ENCODE results near the gene VASP. TPM values are rescaled to one million over a fixed set of nuclear protein-coding genes. Genes with fewer than 3 reads are reported as not detected.

VASP gene
- total and polyA plus RNA-seq, 9 of the 15 experiments (the other 6 are each of a cell fraction or from before 2014, with no cell fraction given), result 16.7 to 261 (median 112) TPM

DNA sequence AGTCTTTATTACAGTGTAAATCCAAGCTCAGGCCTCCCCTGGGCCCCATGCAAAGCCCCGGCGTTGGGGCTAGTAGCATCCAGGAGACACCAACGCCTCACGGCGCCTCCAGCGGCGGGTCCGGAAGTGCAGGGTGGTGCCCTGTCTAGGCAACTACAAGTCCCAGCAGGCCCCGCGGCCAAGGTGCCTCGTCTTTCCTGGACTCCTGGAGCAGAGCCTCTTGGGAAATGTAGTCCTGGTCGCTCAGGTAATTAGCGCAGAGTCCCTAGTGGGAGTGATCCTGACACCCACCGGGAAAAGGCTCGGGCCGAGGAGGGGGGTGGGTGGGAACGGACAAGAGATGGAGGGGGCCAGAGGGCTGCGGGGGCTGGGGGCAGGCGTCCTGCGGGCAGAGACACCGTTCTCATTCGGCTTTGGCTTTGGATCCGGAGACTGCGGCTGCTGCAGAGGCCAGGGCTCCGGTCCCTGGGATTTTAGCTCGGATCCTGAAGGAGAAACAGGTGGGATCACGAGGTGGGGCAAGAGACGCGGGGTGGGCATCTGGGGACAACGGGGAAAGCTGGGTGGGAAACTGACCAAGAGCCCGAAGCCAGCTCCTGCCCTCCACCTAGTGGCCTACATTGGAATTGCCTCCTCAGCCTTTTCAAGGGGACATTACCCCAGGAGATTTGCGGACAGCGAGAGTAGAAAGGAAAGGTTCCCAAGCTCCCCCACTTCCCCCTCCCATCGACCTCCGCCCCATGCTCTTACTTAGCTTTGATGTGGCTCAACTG lies 21.8 kb upstream of the VASP start (continued):
- no peak for TF ChIP-seq HBP1 (CRISPR knock-in tag; IDR thresholded peaks at IDR 0.05)
- peak; percentile 60; the same call in 1 of the 2 replicates for TF ChIP-seq REST (IDR thresholded peaks at IDR 0.05; ENCODE audit: borderline replicate concordance)
- no peak for TF ChIP-seq REST (CRISPR knock-in tag; IDR thresholded peaks at IDR 0.05; ENCODE audit: low read depth)
- no peak for TF ChIP-seq MEF2D (tag; conservative IDR thresholded peaks at IDR 0.05; ENCODE audit: low read depth)
- TF ChIP-seq SMARCB1 (IDR thresholded peaks at IDR 0.05; ENCODE audit: insufficient read length, low read depth), result no peak
- no peak for TF ChIP-seq ZNF232 (CRISPR knock-in tag; IDR thresholded peaks at IDR 0.05)
- TF ChIP-seq, protein P1, sequence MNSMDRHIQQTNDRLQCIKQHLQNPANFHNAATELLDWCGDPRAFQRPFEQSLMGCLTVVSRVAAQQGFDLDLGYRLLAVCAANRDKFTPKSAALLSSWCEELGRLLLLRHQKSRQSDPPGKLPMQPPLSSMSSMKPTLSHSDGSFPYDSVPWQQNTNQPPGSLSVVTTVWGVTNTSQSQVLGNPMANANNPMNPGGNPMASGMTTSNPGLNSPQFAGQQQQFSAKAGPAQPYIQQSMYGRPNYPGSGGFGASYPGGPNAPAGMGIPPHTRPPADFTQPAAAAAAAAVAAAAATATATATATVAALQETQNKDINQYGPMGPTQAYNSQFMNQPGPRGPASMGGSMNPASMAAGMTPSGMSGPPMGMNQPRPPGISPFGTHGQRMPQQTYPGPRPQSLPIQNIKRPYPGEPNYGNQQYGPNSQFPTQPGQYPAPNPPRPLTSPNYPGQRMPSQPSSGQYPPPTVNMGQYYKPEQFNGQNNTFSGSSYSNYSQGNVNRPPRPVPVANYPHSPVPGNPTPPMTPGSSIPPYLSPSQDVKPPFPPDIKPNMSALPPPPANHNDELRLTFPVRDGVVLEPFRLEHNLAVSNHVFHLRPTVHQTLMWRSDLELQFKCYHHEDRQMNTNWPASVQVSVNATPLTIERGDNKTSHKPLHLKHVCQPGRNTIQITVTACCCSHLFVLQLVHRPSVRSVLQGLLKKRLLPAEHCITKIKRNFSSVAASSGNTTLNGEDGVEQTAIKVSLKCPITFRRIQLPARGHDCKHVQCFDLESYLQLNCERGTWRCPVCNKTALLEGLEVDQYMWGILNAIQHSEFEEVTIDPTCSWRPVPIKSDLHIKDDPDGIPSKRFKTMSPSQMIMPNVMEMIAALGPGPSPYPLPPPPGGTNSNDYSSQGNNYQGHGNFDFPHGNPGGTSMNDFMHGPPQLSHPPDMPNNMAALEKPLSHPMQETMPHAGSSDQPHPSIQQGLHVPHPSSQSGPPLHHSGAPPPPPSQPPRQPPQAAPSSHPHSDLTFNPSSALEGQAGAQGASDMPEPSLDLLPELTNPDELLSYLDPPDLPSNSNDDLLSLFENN (IDR thresholded peaks at IDR 0.05; ENCODE audit: low read depth in 2 of 2, low read length in 2 of 2), result peak in 1 of 2 experiments; percentile 35; a peak in 1 of 4 replicates
- no peak for TF ChIP-seq HSF4 (CRISPR knock-in tag; IDR thresholded peaks at IDR 0.05; ENCODE audit: borderline replicate concordance)
- TF ChIP-seq ATF1 (CRISPR knock-in tag; IDR thresholded peaks at IDR 0.05), result no peak
- TF ChIP-seq ATF1 (tag; IDR thresholded peaks at IDR 0.05), result peak; percentile 51; the same call in 1 of the 2 replicates
- TF ChIP-seq STAT5B (CRISPR knock-in tag; IDR thresholded peaks at IDR 0.05), result no peak
- TF ChIP-seq ZNF174 (CRISPR knock-in tag; IDR thresholded peaks at IDR 0.05), result no peak
- no peak for TF ChIP-seq HMBOX1 (IDR thresholded peaks at IDR 0.05)

All from K562 (cell line).